OCI-LY3 (cell line): ENCODE results near the gene GRK1.

Source experiments
- H2AFZ ChIP-seq: fragments of 200-600, 300-600 bp; shearing (Covaris generic); 2 replicates; pipeline ENCODE4 v1.6.0; 2014; ENCODE audit warnings: antibody characterized with exemption, low read depth, low read length
- H3K27ac ChIP-seq: fragments of 200-600, 300-600 bp; sonication (generic); 2 replicates; pipeline ENCODE4 v1.5.1; 2014; ENCODE audit warnings: mild to moderate bottlenecking, low read length, moderate library complexity, mixed read lengths
- H3K27me3 ChIP-seq: fragments of 200-600, 300-600 bp; sonication (generic); 2 replicates; pipeline ENCODE4 v1.6.1; 2014; ENCODE audit warnings: low read depth, low read length, mixed read lengths
- H3K36me3 ChIP-seq: fragments of 200-600, 300-600 bp; sonication (generic); replicated peaks from 2 replicates; pipeline ENCODE3; 2014; ENCODE audit warnings: low read depth, low read length, mixed read lengths
- H3K4me1 ChIP-seq: fragments of 300-600, 200-600 bp; sonication (generic); 2 replicates; pipeline ENCODE4 v1.6.1; 2014; ENCODE audit warnings: low read length, mixed read lengths
- H3K4me2 ChIP-seq: fragments of 200-600, 300-600 bp; sonication (generic); 2 replicates; pipeline ENCODE4 v1.6.1; 2014; ENCODE audit warnings: low read length, mixed read lengths
- H3K4me3 ChIP-seq: fragments of 300-600, 200-600 bp; sonication (generic); 2 replicates; pipeline ENCODE4 v1.5.1; 2014; ENCODE audit warnings: antibody characterized with exemption, mild to moderate bottlenecking, low read length, moderate library complexity
- H3K79me2 ChIP-seq: fragments of 300-600, 200-600 bp; shearing (Covaris generic); 2 replicates; pipeline ENCODE4 v1.6.1; 2014; ENCODE audit warnings: mild to moderate bottlenecking, low read length, mixed read lengths
- H3K9ac ChIP-seq: fragments of 300-600, 200-600 bp; shearing (Covaris generic); 2 replicates; pipeline ENCODE4 v1.6.0; 2014; ENCODE audit warnings: mild to moderate bottlenecking, low read length, moderate library complexity
- H3K9me3 ChIP-seq: fragments of 200-600, 300-600 bp; shearing (Covaris generic); 2 replicates; pipeline ENCODE4 v1.6.1; 2014; ENCODE audit warnings: low read length, mixed read lengths; ENCODE audit not compliant: insufficient read depth
- H4K20me1 ChIP-seq: fragments of 200-600, 300-600 bp; sonication (generic); 2 replicates; pipeline ENCODE4 v1.6.1; 2016; ENCODE audit warnings: low read length, mixed read lengths; ENCODE audit not compliant: insufficient read depth
- CTCF ChIP-seq: fragments of 200-600, 300-600 bp; sonication (generic); IDR thresholded peaks from 2 replicates; pipeline ENCODE4 v1.5.1; 2014; ENCODE audit warnings: antibody characterized with exemption, low read length, low read depth
- EZH2phosphoT487 ChIP-seq: fragments of 200-600 bp; shearing (Covaris generic); IDR thresholded peaks from 2 replicates; pipeline ENCODE4 v1.6.1; 2018; ENCODE audit warnings: antibody characterized with exemption, mixed run types, low read depth

GRK1 gene

GRCh38 chr13:113748862-113749451 lies 81.9 kb downstream of the GRK1 start:
- H3K36me3 ChIP-seq: no peaks in the 10 kb centered on the region
- no peak for TF ChIP-seq CTCF
- TF ChIP-seq EZH2phosphoT487: no peak
- H3K27ac ChIP-seq: no peak overlapping the region
- H3K4me3 ChIP-seq: no peak overlapping the region
- H3K4me1 ChIP-seq: no peaks in the 10 kb centered on the region
- no peaks in the 10 kb centered on the region; the same call in 1 of the 2 replicates for H3K9me3 ChIP-seq
- H3K9ac ChIP-seq: no peak overlapping the region
- no peaks in the 10 kb centered on the region for H3K79me2 ChIP-seq
- H3K27me3 ChIP-seq: 0 out of 2 replicates have a peak, but pooled peaks cover 1% of the 10 kb centered on the region
- H3K4me2 ChIP-seq: no peak overlapping the region
- H4K20me1 ChIP-seq: no peaks in the 10 kb centered on the region
- no peak overlapping the region for H2AFZ ChIP-seq

GRCh38 chr13:113749507-113749906 lies 82.5 kb downstream of the GRK1 start:
- H3K27me3 ChIP-seq: 0 out of 2 replicates have a peak, but pooled peaks cover 3% of the 10 kb centered on the region
- no peaks in the 10 kb centered on the region for H4K20me1 ChIP-seq
- H3K4me1 ChIP-seq: no peaks in the 10 kb centered on the region
- no peak overlapping the region for H3K4me2 ChIP-seq
- no peak overlapping the region for H2AFZ ChIP-seq
- no peak for TF ChIP-seq EZH2phosphoT487
- no peak for TF ChIP-seq CTCF
- no peaks in the 10 kb centered on the region for H3K79me2 ChIP-seq
- no peaks in the 10 kb centered on the region; the same call in 1 of the 2 replicates for H3K9me3 ChIP-seq
- H3K36me3 ChIP-seq: no peaks in the 10 kb centered on the region
- H3K27ac ChIP-seq: no peak overlapping the region
- H3K9ac ChIP-seq: no peak overlapping the region
- no peak overlapping the region for H3K4me3 ChIP-seq

- no peak overlapping the region for H3K4me3 ChIP-seq
- no peak overlapping the region for H3K27ac ChIP-seq
- no peaks in the 10 kb centered on the region for H3K79me2 ChIP-seq
- H3K9me3 ChIP-seq: no peaks in the 10 kb centered on the region; the same call in 1 of the 2 replicates
- H3K9ac ChIP-seq: no peak overlapping the region
- H3K4me1 ChIP-seq: no peaks in the 10 kb centered on the region
- no peaks in the 10 kb centered on the region for H4K20me1 ChIP-seq
- no peak overlapping the region for H2AFZ ChIP-seq
- no peak overlapping the region for H3K4me2 ChIP-seq
- H3K27me3 ChIP-seq: 0 out of 2 replicates have a peak, but pooled peaks cover 3% of the 10 kb centered on the region
- H3K36me3 ChIP-seq: no peaks in the 10 kb centered on the region
- TF ChIP-seq CTCF: no peak
- TF ChIP-seq EZH2phosphoT487: no peak
Measured at GRCh38 chr13:113749967-113750366, 82.9 kb downstream of the GRK1 start.

GRCh38 chr13:113750554-113751399 lies 83.8 kb downstream of the GRK1 start:
- H2AFZ ChIP-seq: no peak overlapping the region

More at GRCh38 chr13:113750554-113751399, 83.8 kb downstream of the GRK1 start:
- H3K9ac ChIP-seq: no peak overlapping the region
- no peaks in the 10 kb centered on the region for H3K79me2 ChIP-seq
- H3K4me2 ChIP-seq: no peak overlapping the region
- H4K20me1 ChIP-seq: no peaks in the 10 kb centered on the region
- 0 out of 2 replicates have a peak, but pooled peaks cover 3% of the 10 kb centered on the region for H3K27me3 ChIP-seq
- no peaks in the 10 kb centered on the region; the same call in 1 of the 2 replicates for H3K9me3 ChIP-seq
- no peak overlapping the region for H3K4me3 ChIP-seq
- no peak for TF ChIP-seq EZH2phosphoT487
- no peak for TF ChIP-seq CTCF
- no peaks in the 10 kb centered on the region for H3K36me3 ChIP-seq
- no peaks in the 10 kb centered on the region for H3K4me1 ChIP-seq
- H3K27ac ChIP-seq: no peak overlapping the region
